ENCODE results near the gene USP34. TPM values are rescaled to one million over a fixed set of nuclear protein-coding genes. Genes with fewer than 3 reads are reported as not detected.
"Not testable (repeated sequence)": the region's sequence is repeated elsewhere in the genome, so short reads cannot be mapped to it uniquely, and the experiment has no call there.

Gene USP34
- total RNA-seq, 8 experiments from 2014 or later = 53.2 to 175 (median 69.2) TPM

DNA sequence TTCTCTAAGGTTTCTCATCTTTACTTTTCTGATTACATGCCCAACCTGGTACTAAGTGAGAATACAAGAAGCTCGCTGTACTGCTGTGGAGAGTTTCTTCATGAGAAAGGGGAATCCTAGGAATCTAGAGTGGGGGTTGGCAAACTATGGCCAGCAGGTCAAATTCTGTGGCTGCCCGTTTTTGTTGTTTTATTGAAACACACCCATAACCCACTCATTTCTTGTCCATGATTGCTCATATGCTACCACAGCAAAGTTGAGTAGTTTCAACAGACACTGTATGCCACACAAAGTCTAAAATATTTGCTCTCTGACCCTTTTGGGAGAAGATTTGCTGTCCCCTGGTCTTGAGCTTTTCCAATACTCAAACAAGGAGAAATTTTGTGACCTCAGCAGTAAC, 250.1 kb downstream of the USP34 start:
- H3K4me3 ChIP-seq = no peak overlapping the region
- in situ Hi-C loops (cut with MboI; ENCODE audit: low pct_unique_long_range_greater_than_20kb in 2 of 9, low sequenced_read_pairs in 9 of 9, unreplicated experiment in 9 of 9) = no loop called here
- H3K27ac ChIP-seq = no peak overlapping the region
- no peaks in the 10 kb centered on the region for H3K4me1 ChIP-seq (replicated peaks in 1 of 2)
- WGBS, 10 experiments = 58 to 100% (median 94%) methylated on average over 1 to 2 of the region's 2 CpGs; no CpG with 5 or more reads in 1 of the 10 experiments
- ATAC-seq (replicated peaks in 6 of 8) = no peak

DNA sequence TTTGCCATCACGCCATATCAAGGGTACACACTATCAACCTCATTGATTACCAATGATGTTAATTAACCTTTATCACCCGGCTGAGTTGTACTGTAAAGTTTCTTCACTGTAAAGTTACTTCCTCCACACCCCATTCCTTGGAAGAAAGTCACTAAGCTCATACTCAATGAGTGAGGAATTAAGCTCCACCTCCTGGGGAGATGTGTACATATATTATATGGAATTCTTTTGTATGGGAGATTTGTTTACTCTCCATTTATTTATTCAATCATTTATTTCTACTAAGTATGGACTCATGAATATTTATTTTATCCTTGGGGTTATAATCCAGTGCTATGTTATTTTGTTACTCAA, 252.1 kb downstream of the USP34 start:
- in situ Hi-C loops (cut with MboI; ENCODE audit: low pct_unique_long_range_greater_than_20kb in 2 of 9, low sequenced_read_pairs in 9 of 9, unreplicated experiment in 9 of 9) = no loop called here
- no peak overlapping the region for H3K4me3 ChIP-seq
- no peak for ATAC-seq (replicated peaks in 6 of 8)
- WGBS, 10 experiments = 90 to 100% (median 100%) methylated on average over 1 to 2 of the region's 2 CpGs; no CpG with 5 or more reads in 2 of the 10 experiments
- H3K4me1 ChIP-seq (replicated peaks in 1 of 2) = no peaks in the 10 kb centered on the region
- H3K27ac ChIP-seq = no peak overlapping the region

DNA sequence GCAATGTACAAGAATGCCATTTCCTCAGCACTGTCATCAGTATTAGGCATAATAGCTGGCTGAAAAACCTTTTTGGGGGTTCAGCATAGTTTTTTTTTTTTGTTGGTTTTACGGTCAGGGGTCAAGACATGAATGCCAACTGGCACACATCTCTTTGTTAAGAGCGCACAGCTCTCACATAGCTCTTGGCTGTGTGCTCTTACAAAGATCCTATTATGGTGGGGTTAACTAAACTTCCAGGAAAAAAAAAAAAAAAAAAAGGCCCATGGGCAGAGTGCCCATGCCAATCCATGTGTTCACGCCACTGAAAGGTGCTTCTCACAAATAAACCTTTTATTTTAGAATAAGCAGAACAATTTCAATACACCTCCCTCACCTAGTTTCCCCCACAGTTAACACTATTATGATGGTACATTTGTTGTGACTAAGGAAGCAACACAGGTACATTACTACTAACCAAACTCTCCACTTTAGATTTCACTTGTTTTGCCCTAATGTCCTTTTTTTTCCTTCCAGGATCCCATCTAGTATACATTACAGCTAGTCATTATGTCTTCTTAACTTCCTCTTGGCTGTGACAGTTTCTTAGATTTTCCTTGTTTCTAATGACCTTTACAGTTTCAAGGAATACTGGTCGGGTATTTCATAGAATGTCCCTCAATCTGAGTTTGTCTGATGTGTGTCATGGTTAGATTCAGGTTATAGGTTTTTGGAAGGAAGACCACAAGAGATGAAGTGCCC, 252.6 kb downstream of the USP34 start:
- Histone ChIP-seq H3K4me1 (replicated peaks in 1 of 2) (no peaks in the 10 kb centered on the region), H3K4me3 (no peak overlapping the region), H3K27ac (no peak overlapping the region)
- WGBS, 10 experiments = 87 to 100% (median 100%) methylated on average over 1 to 4 of the region's 4 CpGs; no CpG with 5 or more reads in 1 of the 10 experiments
- ATAC-seq (replicated peaks in 6 of 8) = no peak
- in situ Hi-C loops (cut with MboI; ENCODE audit: low pct_unique_long_range_greater_than_20kb in 2 of 9, low sequenced_read_pairs in 9 of 9, unreplicated experiment in 9 of 9) = no loop called here

DNA sequence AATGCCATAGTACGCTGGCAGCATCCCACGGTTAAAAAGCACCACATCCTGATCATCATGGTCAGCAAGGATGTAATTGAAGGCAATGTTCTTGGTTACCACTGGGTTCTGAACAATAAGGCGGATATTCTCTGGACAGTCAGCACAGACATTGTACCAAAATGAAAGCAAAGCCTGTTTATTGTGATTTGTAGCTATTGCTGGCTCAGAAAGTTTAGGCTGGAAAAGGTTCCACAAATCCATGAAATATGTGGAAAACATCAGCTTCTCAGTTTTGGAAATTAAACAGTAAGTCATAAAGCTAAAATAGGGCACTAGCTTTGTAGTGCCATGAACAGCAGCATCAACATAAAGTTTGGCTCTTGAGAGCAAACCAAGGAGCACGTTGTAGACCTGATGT, 256.7 kb downstream of the USP34 start:
- H3K4me1 ChIP-seq (replicated peaks in 1 of 2) = no peaks in the 10 kb centered on the region
- in situ Hi-C loops (cut with MboI; ENCODE audit: low pct_unique_long_range_greater_than_20kb in 2 of 9, low sequenced_read_pairs in 9 of 9, unreplicated experiment in 9 of 9) = no loop called here

DNA sequence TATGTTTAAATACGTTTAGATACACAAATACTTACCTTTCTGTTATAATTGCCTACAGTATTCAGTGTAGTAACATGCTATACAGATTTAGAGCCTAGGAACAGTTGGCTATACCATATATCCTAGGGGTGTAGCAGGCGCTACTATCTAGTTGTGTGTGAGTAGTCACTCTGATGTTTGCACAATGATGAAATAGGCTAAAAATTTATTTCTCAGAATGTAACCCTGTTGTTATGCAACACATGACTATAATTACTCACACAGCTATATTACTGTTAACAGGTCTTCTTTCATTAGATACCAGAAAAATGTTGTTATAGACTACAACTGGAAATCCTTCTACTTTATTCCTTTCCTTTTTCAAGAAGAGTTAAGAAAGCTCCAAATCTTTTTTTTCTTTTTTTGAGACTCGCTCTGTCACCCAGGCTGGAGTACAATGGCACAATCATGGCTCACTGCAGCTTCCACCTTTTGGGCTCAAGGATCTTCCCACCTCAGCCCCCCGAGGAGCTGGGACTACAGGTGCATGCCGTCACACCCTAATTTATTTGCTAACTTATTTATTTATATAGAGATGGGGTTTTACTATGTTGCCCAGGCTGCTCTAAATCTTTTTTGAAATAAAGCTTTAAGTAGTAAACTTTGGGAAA, 260.4 kb downstream of the USP34 start:
- ATAC-seq (replicated peaks in 6 of 8) = peak in 3 of 8 experiments; percentile 20 to 72 (median 39)
- H3K4me1 ChIP-seq (replicated peaks in 1 of 2) = no peaks in the 10 kb centered on the region
- H3K4me3 ChIP-seq = no peak overlapping the region
- no peak overlapping the region for H3K27ac ChIP-seq
- in situ Hi-C loops (cut with MboI; ENCODE audit: low pct_unique_long_range_greater_than_20kb in 2 of 9, low sequenced_read_pairs in 9 of 9, unreplicated experiment in 9 of 9) = no loop called here
- 76 to 100% (median 93%) methylated on average over 1 to 4 of the region's 5 CpGs; no CpG with 5 or more reads in 1 of the 10 experiments for WGBS, 10 experiments

More for the DNA sequence above, 256.7 kb downstream of the USP34 start:
- Histone ChIP-seq H3K4me3 (no peak overlapping the region), H3K27ac (no peak overlapping the region)
- 56 to 100% (median 100%) methylated on average over 1 to 4 of the region's 4 CpGs; no CpG with 5 or more reads in 1 of the 10 experiments for WGBS, 10 experiments
- no peak for ATAC-seq (replicated peaks in 6 of 8)

DNA sequence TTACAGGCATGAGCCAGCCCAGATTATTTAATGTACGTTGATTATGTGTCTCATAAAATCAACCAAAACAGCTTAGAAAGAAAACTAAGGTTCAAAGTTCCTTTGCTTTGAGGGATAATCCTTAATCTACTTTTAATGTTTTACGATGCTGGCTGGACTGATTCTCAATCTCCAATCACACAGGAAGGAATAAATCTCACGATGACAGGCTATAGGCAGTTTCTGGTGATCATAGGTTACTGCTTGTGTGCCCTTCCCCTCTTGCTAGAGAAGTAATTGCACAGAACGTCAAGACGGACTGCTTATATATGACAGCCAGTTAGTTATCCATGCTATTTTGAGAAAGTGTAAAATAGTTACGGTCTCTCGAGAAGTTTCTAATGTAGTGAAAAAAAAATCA, 265.8 kb downstream of the USP34 start:
- Histone ChIP-seq H3K4me1 (replicated peaks in 1 of 2) (no peaks in the 10 kb centered on the region), H3K27ac (no peak overlapping the region), H3K4me3 (no peak overlapping the region)
- no peak for ATAC-seq (replicated peaks in 6 of 8)
- in situ Hi-C loops (cut with MboI; ENCODE audit: low pct_unique_long_range_greater_than_20kb in 2 of 9, low sequenced_read_pairs in 9 of 9, unreplicated experiment in 9 of 9) = no loop called here
- 61 to 100% (median 88%) methylated on average over 1 to 7 of the region's 7 CpGs for WGBS, 10 experiments

DNA sequence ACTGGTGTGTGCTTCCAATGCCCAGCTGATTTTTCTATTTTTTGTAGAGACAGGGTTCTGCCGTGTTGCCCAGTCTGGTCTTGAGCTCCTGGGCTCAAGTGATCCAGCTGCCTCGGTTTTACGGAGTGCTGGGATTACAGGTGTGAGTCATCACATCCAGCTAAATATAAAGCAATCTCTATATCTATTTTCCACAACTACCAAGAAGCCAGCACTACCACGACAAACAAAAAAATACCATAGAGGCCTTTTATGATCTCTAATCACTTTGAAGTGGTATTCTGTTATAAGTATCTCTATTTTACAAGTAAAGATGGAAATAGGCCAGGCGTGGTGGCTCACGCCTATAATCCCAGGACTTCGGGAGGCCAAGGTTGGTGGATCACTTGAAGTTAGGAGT, 274.2 kb downstream of the USP34 start:
- WGBS, 10 experiments = 60 to 100% (median 95%) methylated on average over 1 to 7 of the region's 7 CpGs
- in situ Hi-C loops (cut with MboI; ENCODE audit: low pct_unique_long_range_greater_than_20kb in 2 of 9, low sequenced_read_pairs in 9 of 9, unreplicated experiment in 9 of 9) = no loop called here
- ATAC-seq (replicated peaks in 6 of 8) = no peak
- no peaks in the 10 kb centered on the region for H3K4me1 ChIP-seq (replicated peaks in 1 of 2)
- H3K27ac ChIP-seq = no peak overlapping the region
- H3K4me3 ChIP-seq = no peak overlapping the region

DNA sequence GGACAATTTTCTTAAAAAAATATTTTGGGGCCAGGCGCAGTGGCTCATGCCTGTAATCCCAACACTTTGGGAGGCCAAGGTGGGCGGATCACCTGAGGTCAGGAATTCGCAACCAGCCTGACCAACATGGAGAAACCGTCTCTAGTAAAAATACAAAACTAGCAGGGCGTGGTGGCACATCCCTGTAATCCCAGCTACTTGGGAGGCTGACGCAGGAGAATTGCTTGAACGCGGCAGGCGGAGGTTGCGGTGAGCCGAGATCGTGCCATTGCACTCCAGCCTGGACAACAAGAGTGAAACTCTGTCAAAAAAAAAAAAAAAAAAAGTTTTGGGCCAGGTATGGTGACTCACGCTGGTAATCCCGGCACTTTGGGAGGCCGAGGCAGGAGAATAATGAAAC, 276.2 kb downstream of the USP34 start:
- H3K27ac ChIP-seq; H3K4me1 ChIP-seq (replicated peaks in 1 of 2); H3K4me3 ChIP-seq; in situ Hi-C loops (cut with MboI; ENCODE audit: low pct_unique_long_range_greater_than_20kb in 2 of 9, low sequenced_read_pairs in 9 of 9, unreplicated experiment in 9 of 9); ATAC-seq (replicated peaks in 6 of 8): not testable (repeated sequence)
- WGBS, 10 experiments = 70 to 100% (median 94%) methylated on average over 1 to 10 of the region's 15 CpGs; no CpG with 5 or more reads in 1 of the 10 experiments

DNA sequence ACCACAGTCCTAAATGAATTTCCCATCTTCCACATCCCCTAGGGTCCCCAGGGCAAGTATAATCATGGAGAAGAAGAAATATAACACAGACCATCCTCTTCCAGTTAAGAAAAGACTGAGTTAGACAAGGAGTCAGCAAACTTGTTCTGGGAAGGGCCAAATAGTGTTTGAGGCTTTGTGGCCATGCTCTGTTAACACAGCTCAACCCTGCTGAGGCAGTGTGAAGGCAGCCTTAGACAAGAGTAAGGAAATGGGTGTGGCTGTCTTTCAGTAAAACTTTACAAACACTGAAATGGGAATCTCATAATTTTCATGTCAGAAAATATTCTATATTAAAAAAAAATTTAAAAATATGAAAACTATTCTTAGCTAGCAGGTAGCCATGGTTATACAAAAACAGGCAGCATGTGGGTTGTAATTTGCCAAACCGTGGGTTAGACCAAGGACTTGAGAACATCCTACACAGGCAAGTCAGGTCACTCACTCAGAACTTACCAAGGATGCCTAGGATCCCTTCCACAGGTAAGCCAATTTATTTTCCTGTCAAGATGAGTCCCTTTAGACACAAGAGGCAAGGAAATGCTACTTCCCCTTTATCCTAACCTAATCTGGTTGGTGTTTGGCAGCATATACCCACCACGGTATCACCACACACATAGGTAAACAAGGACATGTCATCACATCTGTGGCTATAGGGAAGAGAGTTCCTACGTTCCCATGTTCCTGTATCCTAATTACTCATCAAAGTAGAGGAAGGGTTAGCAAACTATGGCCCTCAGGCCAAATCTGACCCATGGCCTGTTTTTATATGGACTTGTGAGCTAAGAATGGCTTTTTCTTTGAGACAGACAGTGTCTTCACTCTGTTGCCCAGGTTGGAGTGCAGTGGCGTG, 277.0 kb downstream of the USP34 start:
- in situ Hi-C loops (cut with MboI; ENCODE audit: low pct_unique_long_range_greater_than_20kb in 2 of 9, low sequenced_read_pairs in 9 of 9, unreplicated experiment in 9 of 9) = no loop called here
- no peaks in the 10 kb centered on the region for H3K4me1 ChIP-seq (replicated peaks in 1 of 2)
- ATAC-seq (replicated peaks in 6 of 8) = peak in 3 of 8 experiments; percentile 42 to 79 (median 71)
- no peak overlapping the region for H3K4me3 ChIP-seq
- 78 to 100% (median 94%) methylated on average over 1 to 3 of the region's 4 CpGs; no CpG with 5 or more reads in 3 of the 10 experiments for WGBS, 10 experiments
- H3K27ac ChIP-seq = no peak overlapping the region

DNA sequence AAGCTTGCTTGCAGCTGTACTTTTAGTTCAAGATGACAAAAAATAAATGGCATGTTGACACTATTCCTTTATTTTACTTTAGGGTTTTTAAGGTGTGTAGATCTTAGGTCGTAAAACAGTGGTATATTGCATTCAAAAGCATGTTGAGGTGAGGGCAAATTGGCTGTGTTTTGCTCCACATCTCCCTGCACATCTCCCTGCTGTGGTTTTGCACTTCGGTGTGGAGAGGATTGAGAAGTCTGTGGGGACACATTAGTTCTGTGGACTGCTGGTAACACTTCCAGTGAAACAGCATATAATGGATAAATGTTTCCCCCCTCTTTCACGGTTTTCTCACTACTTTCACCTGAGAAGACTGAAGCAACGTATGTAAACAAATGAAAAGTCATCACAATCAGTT, 283.8 kb downstream of the USP34 start:
- WGBS, 10 experiments = 56 to 100% (median 88%) methylated on average over 1 to 3 of the region's 4 CpGs; no CpG with 5 or more reads in 1 of the 10 experiments
- no peak for ATAC-seq (replicated peaks in 6 of 8)
- in situ Hi-C loops (cut with MboI; ENCODE audit: low pct_unique_long_range_greater_than_20kb in 2 of 9, low sequenced_read_pairs in 9 of 9, unreplicated experiment in 9 of 9) = no loop called here

DNA sequence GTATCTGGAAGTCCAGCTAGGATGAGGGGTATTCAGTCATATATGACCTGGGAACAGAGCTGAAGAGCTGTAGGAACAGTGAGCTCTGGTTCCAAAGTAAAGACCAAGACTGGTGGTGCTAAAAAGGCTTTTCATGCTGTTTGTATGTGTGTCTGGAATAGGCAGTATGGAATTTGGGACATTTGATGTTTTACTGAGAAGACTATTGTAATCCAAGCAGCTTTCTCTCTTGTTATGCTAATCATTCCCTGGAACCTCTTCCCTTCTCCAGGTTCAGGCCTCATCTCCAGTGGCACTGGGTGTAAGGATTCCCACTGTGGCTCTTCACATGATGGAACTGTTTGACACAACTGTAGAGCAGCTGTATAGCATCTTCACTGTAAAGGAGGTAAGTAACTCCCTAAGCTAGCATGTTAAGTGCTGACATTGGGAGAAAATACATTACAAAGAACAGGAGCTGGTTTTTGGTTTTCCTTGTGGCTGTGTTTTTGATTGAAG, 285.6 kb downstream of the USP34 start:
- H3K4me3 ChIP-seq = no peak overlapping the region
- in situ Hi-C loops (cut with MboI; ENCODE audit: low pct_unique_long_range_greater_than_20kb in 2 of 9, low sequenced_read_pairs in 9 of 9, unreplicated experiment in 9 of 9) = no loop called here
- ATAC-seq (replicated peaks in 6 of 8) = no peak
- peaks cover 0 to under 1% of the 10 kb centered on the region in 2 donors for H3K4me1 ChIP-seq (replicated peaks in 1 of 2)
- no peak overlapping the region for H3K27ac ChIP-seq

More for the DNA sequence above, 283.8 kb downstream of the USP34 start:
- H3K4me3 ChIP-seq = no peak overlapping the region
- no peaks in the 10 kb centered on the region for H3K4me1 ChIP-seq (replicated peaks in 1 of 2)
- no peak overlapping the region for H3K27ac ChIP-seq

DNA sequence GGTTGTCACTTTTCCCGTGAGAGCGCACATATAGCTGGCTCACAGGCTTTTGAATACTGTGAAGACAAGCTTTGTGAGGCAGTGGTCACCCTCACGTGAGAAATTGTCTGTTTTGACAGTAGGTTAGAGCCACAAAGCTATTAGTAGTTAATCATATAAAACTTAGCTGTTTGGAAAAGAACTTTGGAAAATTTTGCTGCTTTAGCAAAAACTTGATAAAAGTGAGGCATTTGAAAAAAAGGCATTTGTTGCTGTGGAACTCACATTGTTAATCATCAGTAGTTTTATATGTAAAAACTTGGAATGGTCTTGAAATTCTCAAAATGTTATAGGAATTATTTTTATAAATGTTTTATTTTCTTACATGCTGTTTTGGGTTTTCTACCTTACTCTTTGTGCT, 286.6 kb downstream of the USP34 start:
- H3K4me3 ChIP-seq = no peak overlapping the region
- no peak overlapping the region for H3K27ac ChIP-seq
- WGBS, 10 experiments = 83 to 100% (median 93%) methylated on average over 3 of the region's 3 CpGs; no CpG with 5 or more reads in 2 of the 10 experiments
- no peak for ATAC-seq (replicated peaks in 6 of 8)
- in situ Hi-C loops (cut with MboI; ENCODE audit: low pct_unique_long_range_greater_than_20kb in 2 of 9, low sequenced_read_pairs in 9 of 9, unreplicated experiment in 9 of 9) = no loop called here
- H3K4me1 ChIP-seq (replicated peaks in 1 of 2) = peaks cover 0 to 7% of the 10 kb centered on the region in 2 donors

DNA sequence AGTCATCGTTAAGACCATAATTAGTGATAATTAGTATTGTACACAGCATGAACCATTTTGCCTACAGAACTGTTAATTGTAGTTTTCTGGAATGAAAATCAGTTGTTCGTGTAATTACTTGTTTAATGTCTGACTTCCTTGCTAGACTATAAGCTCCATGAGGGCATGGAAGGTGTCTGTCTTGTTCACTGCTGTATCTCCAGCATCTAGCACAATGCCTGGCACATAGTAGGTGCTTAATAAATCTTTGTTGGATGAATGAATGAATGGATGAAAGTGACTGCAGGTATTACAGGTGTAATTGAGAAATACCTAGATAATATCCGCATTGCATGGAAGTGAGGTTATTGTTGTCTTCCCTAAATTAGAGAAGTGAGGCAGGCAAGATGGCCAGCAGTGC, 287.1 kb downstream of the USP34 start:
- WGBS, 10 experiments = 71 to 100% (median 97%) methylated on average over 1 to 3 of the region's 3 CpGs
- peaks cover 0 to 11% of the 10 kb centered on the region in 2 donors for H3K4me1 ChIP-seq (replicated peaks in 1 of 2)
- H3K4me3 ChIP-seq = no peak overlapping the region
- in situ Hi-C loops (cut with MboI; ENCODE audit: low pct_unique_long_range_greater_than_20kb in 2 of 9, low sequenced_read_pairs in 9 of 9, unreplicated experiment in 9 of 9) = no loop called here
- no peak overlapping the region for H3K27ac ChIP-seq
- ATAC-seq (replicated peaks in 6 of 8) = no peak

All from motor neuron (in vitro differentiated cells).